SK-N-SH treated with all-trans-retinoic acid at 6 μM for 48 hours (cell line): ENCODE results near the gene TRMT1.
"Not testable (repeated sequence)": the region's sequence is repeated elsewhere in the genome, so short reads cannot be mapped to it uniquely, and the experiment has no call there.

ENCODE experiments used
- ATAC-seq: fragments of 200-7000 bp; cut with Tn5 transposase; 3 replicates; pipeline ENCODE4 v1.9.1; 2020; ENCODE audit warnings: mild to moderate bottlenecking, moderate library complexity
- ARNTL ChIP-seq: fragments of 450-650 bp; formaldehyde crosslinking; IDR thresholded peaks from 2 replicates; pipeline ENCODE4 v1.5.0; 2020; ENCODE audit warnings: low read depth, mild to moderate bottlenecking, moderate library complexity, borderline replicate concordance
- BACH2 ChIP-seq: fragments of 250-450 bp; sonication (Bioruptor Pico); IDR thresholded peaks from 2 replicates; pipeline ENCODE4 v1.9.0; 2021; ENCODE audit warnings: mild to moderate bottlenecking, borderline replicate concordance
- ESRRG ChIP-seq: fragments of 250-450 bp; sonication (Bioruptor Pico); IDR thresholded peaks from 2 replicates; pipeline ENCODE4 v1.6.1; 2021; ENCODE audit warnings: mild to moderate bottlenecking
- GLIS3 ChIP-seq: fragments of 250-450 bp; sonication (Bioruptor Pico); IDR thresholded peaks from 2 replicates; pipeline ENCODE4 v1.5.0; 2020; ENCODE audit warnings: mild to moderate bottlenecking, moderate library complexity
- ISL1 ChIP-seq: fragments of 250-450 bp; sonication (Bioruptor Pico); IDR thresholded peaks from 2 replicates; pipeline ENCODE4 v2.1.2; 2022; ENCODE audit warnings: mild to moderate bottlenecking, moderate library complexity
- OSR1 ChIP-seq: fragments of 250-450 bp; sonication (Bioruptor Pico); IDR thresholded peaks from 2 replicates; pipeline ENCODE4 v1.8.0; 2022; ENCODE audit warnings: moderate library complexity, mild to moderate bottlenecking, inconsistent platforms
- PPARA ChIP-seq: fragments of 250-450 bp; sonication (Bioruptor Pico); IDR thresholded peaks from 2 replicates; pipeline ENCODE4 v1.5.0; 2020; ENCODE audit warnings: mild to moderate bottlenecking, borderline replicate concordance
- RARB ChIP-seq: fragments of 250-450 bp; sonication (Bioruptor Pico); IDR thresholded peaks from 2 replicates; pipeline ENCODE4 v1.8.0; 2021; ENCODE audit warnings: mild to moderate bottlenecking, moderate library complexity
- SNAI2 ChIP-seq: fragments of 250-450 bp; sonication (Bioruptor Pico); IDR thresholded peaks from 2 replicates; pipeline ENCODE4 v1.5.0; 2020; ENCODE audit warnings: mild to moderate bottlenecking, moderate library complexity
- ZC3H10 ChIP-seq: fragments of 250-450 bp; sonication (Bioruptor Pico); IDR thresholded peaks from 2 replicates; pipeline ENCODE4 v1.5.1; 2021; ENCODE audit warnings: mild to moderate bottlenecking, moderate library complexity
- ZFP3 ChIP-seq: fragments of 250-450 bp; sonication (Bioruptor Pico); IDR thresholded peaks from 2 replicates; pipeline ENCODE4 v1.5.0; 2020; ENCODE audit warnings: mild to moderate bottlenecking, moderate library complexity
- ZFP30 ChIP-seq: fragments of 450-650 bp; formaldehyde crosslinking; IDR thresholded peaks from 2 replicates; pipeline ENCODE4 v1.5.0; 2022; ENCODE audit warnings: mild to moderate bottlenecking, moderate library complexity
- ZNF565 ChIP-seq: fragments of 450-650 bp; formaldehyde crosslinking; conservative IDR thresholded peaks from 2 replicates; pipeline ENCODE4 v1.5.0; 2020; ENCODE audit warnings: low read depth, mild to moderate bottlenecking, moderate library complexity
- ZNF70 ChIP-seq: fragments of 450-650 bp; formaldehyde crosslinking; IDR thresholded peaks from 2 replicates; pipeline ENCODE4 v1.5.0; 2020; ENCODE audit warnings: mild to moderate bottlenecking, moderate library complexity
- ZNF8 ChIP-seq: fragments of 450-650 bp; formaldehyde crosslinking; IDR thresholded peaks from 2 replicates; pipeline ENCODE4 v1.5.0; 2020; ENCODE audit warnings: mild to moderate bottlenecking, moderate library complexity
- TF ChIP-seq, protein P1 (sequence below): fragments of 250-450 bp; sonication (Bioruptor Pico); IDR thresholded peaks from 2 replicates; pipeline ENCODE4 v1.5.1; 2020; ENCODE audit warnings: low read depth, mild to moderate bottlenecking, moderate library complexity
- TF ChIP-seq, protein P2 (sequence below): fragments of 250-450 bp; sonication (Bioruptor Pico); IDR thresholded peaks from 2 replicates; pipeline ENCODE4 v1.5.1; 2021; ENCODE audit warnings: mild to moderate bottlenecking, moderate library complexity
- TF ChIP-seq, protein P3 (sequence below): fragments of 250-450 bp; sonication (Bioruptor Pico); IDR thresholded peaks from 2 replicates; pipeline ENCODE4 v1.5.0; 2020; ENCODE audit warnings: mild to moderate bottlenecking, moderate library complexity

Gene TRMT1

DNA sequence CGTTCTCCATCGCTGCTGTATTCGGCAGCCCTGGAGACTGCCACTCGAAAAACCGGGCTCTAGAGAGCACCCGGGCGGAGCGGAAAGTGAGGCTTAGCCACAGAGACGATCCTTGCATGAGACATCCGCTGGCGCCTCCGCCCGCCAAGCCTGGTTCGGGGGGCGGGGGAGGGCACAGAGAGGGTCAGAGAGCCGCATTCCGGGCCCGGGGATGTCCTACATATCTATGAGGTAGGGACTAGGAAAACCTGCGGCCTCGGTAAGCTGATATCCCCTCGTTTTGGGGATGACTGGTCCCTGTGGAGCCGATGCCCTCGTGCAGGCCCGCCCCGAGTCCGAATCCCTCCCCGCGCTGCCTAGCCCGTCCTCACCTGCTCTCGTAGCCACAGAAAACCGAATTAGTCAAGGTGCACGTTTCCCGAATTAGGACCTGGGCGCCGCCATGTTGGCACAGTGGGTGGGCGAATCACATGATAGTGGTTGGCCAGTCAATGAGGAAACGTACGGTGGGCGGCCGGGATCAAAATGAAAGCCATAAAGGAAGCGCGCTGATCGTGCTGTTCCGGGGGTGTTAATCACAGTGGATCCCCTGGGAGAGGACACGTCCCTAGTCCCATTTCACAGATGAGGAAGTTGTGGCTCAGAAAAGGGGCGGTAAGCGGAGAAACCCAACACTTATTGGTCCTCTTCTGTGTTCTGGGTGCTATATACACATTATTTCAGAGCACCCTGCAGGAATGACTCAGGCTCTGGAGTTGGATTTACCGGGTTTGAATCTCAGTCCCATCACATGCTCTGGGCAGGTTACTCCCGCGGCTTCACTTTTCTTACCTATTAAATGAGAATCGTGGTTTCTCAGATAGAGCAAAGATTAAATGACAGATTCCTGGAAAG is at the start of gene TRMT1:
TRMT1 (minus strand) TSS at position 459 of the 894 bp plus-strand sequence; CDS start at position 118, 341 bp downstream.
- peak; percentile 75 for ATAC-seq
- TF ChIP-seq ZC3H10 (CRISPR knock-in tag) (no peak), ZNF70 (CRISPR knock-in tag) (0 out of 2 replicates have a peak, but pooled peaks have one; percentile 41), RARB (no peak), ZFP3 (CRISPR knock-in tag) (0 out of 2 replicates have a peak, but pooled peaks have one; percentile 62), ZNF565 (CRISPR knock-in tag) (no peak), ISL1 (CRISPR knock-in tag) (no peak), ZFP30 (CRISPR knock-in tag) (no peak), SNAI2 (no peak), ARNTL (no peak), GLIS3 (peak; percentile 84; the same call in 1 of the 2 replicates), PPARA (CRISPR knock-in tag) (no peak)
- TF ChIP-seq, protein P1, sequence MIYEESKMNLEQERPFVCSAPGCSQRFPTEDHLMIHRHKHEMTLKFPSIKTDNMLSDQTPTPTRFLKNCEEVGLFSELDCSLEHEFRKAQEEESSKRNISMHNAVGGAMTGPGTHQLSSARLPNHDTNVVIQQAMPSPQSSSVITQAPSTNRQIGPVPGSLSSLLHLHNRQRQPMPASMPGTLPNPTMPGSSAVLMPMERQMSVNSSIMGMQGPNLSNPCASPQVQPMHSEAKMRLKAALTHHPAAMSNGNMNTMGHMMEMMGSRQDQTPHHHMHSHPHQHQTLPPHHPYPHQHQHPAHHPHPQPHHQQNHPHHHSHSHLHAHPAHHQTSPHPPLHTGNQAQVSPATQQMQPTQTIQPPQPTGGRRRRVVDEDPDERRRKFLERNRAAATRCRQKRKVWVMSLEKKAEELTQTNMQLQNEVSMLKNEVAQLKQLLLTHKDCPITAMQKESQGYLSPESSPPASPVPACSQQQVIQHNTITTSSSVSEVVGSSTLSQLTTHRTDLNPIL (CRISPR knock-in tag), result no peak
- TF ChIP-seq, protein P2, sequence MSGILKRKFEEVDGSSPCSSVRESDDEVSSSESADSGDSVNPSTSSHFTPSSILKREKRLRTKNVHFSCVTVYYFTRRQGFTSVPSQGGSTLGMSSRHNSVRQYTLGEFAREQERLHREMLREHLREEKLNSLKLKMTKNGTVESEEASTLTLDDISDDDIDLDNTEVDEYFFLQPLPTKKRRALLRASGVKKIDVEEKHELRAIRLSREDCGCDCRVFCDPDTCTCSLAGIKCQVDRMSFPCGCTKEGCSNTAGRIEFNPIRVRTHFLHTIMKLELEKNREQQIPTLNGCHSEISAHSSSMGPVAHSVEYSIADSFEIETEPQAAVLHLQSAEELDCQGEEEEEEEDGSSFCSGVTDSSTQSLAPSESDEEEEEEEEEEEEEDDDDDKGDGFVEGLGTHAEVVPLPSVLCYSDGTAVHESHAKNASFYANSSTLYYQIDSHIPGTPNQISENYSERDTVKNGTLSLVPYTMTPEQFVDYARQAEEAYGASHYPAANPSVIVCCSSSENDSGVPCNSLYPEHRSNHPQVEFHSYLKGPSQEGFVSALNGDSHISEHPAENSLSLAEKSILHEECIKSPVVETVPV (CRISPR knock-in tag), result no peak
- TF ChIP-seq, protein P3, sequence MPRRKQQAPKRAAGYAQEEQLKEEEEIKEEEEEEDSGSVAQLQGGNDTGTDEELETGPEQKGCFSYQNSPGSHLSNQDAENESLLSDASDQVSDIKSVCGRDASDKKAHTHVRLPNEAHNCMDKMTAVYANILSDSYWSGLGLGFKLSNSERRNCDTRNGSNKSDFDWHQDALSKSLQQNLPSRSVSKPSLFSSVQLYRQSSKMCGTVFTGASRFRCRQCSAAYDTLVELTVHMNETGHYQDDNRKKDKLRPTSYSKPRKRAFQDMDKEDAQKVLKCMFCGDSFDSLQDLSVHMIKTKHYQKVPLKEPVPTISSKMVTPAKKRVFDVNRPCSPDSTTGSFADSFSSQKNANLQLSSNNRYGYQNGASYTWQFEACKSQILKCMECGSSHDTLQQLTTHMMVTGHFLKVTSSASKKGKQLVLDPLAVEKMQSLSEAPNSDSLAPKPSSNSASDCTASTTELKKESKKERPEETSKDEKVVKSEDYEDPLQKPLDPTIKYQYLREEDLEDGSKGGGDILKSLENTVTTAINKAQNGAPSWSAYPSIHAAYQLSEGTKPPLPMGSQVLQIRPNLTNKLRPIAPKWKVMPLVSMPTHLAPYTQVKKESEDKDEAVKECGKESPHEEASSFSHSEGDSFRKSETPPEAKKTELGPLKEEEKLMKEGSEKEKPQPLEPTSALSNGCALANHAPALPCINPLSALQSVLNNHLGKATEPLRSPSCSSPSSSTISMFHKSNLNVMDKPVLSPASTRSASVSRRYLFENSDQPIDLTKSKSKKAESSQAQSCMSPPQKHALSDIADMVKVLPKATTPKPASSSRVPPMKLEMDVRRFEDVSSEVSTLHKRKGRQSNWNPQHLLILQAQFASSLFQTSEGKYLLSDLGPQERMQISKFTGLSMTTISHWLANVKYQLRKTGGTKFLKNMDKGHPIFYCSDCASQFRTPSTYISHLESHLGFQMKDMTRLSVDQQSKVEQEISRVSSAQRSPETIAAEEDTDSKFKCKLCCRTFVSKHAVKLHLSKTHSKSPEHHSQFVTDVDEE (CRISPR knock-in tag), result no peak

DNA sequence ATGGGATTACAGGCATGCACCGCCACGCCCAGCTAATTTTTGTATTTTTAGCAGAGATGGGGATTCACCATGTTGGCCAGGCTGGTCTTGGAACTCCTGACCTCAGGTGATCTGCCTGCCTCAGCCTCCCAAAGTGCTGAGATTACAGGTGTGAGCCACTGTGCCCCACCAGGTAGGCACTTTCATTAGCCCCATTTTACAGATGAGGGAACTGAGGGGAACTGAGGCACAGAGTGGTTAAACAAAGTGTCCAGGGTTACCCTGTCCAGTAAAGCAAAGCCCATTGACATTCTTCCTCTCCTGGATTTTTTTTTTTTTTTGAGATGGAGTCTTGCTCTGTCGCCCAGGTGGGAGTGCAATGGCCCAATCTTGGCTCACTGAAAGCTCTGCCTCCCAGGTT is 49.6 kb upstream of the TRMT1 start:
- ATAC-seq, result not testable (repeated sequence)

DNA sequence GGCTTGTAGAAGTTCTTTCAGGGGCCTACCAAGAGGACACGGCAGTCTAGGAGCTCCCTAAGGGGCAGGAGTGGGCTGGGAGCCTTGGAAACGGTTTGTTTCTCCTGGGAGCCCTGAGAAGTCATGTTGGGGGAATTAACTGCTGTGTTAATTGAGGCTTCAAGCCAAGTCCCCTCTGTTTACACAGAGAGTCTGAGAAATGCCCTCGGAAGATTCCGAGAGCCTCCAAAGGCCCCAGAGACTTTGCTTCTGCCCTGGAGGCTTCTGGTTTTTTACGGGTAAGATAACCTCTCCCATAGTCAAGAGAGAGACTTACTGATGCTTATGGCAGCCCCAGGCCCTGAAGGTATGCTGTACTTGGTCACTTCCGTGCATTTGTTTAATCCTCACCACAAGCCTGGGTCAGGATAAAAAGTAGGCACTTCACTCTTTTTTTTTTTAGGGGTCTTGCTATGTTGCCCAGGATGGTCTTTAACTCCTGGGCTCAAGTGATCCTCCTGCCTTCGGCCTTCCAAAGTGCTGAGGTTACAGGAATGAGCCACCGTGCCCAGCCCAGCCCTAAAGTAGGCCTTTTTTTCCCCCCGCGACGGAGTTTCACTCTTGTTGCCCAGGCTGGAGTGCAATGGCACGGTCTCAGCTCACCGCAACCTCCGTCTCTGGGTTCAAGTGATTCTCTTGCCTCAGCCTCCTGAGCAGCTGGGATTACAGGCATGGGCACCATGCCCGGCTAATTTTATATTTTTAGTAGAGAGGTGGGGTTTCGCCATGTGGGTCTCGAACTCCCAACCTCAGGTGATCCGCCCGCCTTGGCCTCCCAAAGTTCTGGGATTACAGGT is 48.8 kb upstream of the TRMT1 start:
- no peak for ATAC-seq
- TF ChIP-seq GLIS3, result no peak
- TF ChIP-seq, protein P1 (CRISPR knock-in tag), result no peak

DNA sequence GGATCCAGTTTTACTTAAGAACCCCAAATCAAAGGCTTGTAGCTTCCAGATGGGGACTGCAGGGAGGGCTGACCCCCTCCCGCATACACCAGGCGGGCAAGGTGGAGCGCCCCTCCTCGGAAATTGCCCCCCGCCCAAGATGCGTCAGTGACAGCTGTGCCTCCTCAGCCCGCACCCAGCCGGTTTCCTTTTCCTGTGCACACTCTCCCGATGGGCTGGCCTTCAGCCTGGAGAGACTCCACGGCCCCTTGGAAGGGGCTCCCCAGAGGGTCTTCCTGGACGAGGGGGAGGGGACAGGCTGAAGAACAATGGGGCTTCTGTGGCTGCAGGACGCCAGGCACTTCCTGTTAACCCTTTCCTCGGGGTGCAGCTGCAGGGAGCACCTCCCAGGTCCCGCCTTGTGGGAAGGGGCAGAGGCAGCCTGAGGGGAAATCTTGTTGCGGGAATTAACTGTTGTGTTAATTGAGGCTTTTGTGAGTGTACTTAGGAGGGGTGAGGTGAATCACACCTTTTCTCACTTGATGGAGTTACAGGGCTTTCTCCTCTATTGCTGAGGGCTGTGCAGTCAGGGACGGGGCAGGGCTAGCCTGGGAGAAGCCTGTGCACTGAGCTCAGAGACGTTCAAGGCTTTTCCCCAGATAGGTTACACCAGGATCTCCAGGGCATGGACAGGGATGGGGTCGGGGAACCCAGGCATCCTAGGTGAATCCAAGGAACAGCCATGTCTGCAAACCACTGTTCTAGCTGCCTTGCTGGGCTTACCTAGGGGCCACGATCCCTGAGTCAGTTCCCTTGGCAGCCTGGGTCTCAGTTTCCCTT is 48.0 kb upstream of the TRMT1 start:
- peak; percentile 6 for ATAC-seq
- no peak for TF ChIP-seq ARNTL
- no peak for TF ChIP-seq BACH2
- TF ChIP-seq ESRRG (CRISPR knock-in tag), result no peak
- no peak for TF ChIP-seq PPARA (CRISPR knock-in tag)
- TF ChIP-seq, protein P1 (CRISPR knock-in tag), result no peak
- TF ChIP-seq ZNF565 (CRISPR knock-in tag), result no peak
- no peak for TF ChIP-seq ZNF8 (CRISPR knock-in tag)
- TF ChIP-seq, protein P3 (CRISPR knock-in tag), result 0 out of 2 replicates have a peak, but pooled peaks have one; percentile 21
- no peak for TF ChIP-seq ZC3H10 (CRISPR knock-in tag)
- TF ChIP-seq OSR1 (CRISPR knock-in tag), result no peak
- TF ChIP-seq ZFP3 (CRISPR knock-in tag), result 0 out of 2 replicates have a peak, but pooled peaks have one; percentile 21
- no peak for TF ChIP-seq SNAI2
